Measurements from ENCODE around the gene PNPLA2.

The PNPLA2 gene

DNA sequence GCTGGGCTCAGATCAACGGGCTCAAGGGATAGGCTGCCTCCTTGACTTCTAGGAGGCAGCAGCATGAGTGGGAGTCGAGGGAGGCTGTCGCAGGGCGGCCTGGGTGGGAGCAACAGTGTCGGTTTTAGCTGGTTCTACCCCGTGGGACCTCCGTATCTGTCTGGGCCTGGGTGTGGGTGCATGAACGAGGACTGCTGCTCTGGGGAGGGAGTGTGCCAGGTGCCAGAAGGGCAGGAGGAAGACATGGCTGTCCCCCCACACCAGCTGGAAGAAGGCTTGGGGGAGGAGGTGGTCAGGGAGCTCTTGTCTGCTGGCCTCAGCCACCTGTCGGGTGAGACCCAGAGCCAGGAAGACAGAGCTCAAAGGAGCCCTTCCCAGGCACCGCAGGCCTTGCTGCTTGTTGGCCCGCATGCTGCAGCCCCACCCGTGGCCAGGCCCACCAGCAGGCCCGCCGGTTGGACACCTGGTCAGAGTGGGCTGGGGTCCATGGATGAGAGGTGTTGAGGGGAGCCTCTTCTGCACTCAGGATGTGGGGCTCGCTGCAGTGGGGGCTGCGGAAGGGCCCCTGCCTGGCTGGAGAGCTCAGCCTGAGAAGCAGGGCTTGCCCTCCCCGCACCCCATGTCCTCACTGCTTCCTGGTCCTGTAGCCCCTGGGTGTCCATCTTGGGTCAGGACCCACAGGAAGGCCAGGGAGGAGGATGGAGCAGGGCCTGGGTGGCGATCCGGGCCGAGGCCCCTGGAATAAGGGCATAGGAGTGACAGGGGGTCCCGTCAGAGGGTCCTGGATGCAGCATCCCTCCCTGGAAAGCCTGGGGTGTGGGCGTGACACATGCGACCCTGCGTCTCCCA is 32.3 kb upstream of the PNPLA2 start:
- DNase-seq, result no peak

DNA sequence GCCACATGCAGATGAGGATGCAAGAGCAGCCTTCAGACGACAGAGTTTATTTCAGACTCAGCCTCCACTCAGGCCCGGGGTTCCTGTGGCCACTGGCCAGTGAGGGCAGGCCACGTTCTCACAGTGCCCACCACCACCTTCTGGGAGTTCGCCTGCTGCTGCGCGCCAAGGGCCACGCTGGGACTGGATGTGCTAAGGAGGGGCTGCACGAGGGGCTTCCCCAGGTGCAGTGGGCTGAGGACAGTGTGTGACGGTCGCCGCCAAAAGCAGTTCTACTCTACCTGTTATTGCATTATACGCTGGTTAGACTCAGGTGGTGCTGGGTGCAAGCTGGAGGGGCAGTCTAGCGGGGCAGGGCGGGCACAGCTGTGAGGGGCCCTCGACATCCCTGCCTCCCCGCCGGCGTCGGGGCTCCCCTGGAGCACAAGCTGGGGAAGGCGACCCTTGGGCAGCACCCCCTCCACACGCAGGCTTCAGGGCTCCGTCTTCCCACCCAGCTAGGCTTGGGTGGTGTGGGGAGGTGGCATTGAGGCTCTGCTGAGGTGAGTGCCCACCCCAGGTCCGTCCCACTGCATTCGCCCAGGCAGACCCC is 31.5 kb upstream of the PNPLA2 start:
- DNase-seq, result no peak

DNA sequence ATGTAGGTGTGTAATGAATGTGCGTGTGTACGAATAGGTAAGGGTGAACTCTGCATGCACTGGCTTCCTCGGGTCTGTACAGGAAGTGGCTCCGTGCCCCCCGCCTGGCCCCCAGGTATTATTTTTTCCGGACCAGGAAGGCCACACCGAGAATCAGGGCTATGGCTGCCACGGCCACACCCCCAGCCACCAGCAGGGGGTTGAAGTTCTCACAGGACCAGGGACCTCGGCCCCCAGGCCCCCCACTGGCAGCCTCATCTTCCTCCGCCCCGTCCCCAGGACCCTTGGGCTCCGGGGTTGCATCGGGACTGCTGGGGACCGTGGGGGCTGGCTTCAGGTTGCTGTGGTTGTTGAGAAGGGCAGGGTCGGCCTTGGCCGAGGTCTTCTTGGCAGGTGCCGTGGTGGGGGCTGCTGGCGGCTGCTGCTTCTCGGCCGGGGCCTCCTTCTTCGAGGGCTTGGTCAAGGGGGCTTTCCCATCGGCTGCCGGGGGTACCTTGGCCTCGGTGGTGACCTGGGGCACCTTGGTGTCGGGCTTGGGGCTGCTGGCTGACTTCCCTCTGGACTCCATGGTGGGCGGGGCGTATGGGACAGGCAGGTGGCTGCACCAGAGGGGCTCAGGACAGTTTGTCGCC is 30.6 kb upstream of the PNPLA2 start:
- no peak for DNase-seq

DNA sequence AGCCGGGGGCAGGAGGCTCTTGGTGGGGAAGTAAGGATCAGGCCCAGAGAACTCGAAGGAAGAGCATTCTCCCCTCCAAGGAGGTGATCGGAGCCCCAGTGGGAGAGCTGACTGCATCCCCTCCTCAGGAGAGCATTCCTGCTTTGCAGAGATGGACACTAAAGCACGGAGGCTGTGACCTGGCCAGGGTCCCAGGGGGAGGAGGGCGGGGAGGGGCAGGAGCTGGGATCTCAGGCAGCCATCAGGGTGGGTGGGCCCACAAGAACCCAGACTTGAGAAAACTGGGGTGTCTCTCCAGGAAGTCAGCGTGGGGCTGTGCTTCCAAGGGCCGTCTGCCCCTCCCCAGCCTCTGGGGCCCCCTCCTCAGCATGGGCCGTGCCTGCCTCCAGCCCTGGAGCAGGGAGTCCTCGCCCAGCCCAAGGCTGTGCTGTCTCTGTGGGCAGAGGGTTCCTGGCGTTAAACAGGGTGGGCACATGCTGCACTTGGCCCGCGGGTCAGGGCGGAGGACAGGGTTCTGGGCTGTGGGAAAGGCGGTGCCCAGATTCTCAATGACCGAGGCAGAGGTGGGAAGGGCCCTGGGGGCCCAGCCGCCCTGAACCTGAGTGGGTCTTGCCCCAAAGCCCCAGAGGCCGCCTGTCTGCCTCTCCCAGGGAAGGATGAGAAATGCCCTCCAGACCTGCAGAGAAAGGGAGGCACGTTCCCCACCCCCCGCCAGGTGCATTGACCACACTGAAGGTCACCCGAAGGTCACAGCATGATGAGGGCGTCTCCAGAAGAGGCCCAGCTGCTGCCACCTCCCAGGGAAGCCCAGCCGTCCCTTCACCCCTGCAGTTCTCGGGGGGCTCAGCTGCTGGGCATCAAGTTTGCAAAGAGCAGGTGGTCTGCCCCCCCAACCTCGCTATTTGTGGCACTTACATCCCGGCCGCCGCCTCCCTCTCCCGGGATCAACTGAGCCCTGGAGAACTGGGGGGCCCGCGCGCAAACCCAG is 29.5 kb upstream of the PNPLA2 start:
- DNase-seq, result no peak

DNA sequence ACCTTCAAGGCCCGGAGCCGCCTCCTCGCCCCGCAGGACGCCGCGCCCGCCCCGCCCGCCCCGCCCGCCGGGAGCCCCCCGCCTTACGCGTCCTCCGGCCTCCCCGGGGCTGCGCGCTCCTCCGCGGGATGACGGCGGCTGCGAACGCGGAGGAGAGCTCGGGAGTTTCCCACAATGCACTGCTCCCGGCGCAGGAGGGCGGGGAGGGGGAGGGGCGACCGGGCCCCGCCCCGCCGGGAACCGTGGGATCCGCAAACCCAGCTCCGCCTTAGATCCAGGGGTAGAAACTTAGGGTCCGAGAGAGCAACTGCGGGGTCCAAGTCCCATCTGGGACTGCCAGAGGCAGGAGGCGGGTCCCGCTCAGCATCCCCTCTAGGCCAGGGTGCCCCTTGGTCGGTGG is 28.8 kb upstream of the PNPLA2 start, which contains the start of gene CEND1:
TSS of gene CEND1 (minus strand) at position 148 of the 400 bp plus-strand sequence. CDS start 1,514 bp downstream, outside the sequence.
- DNase-seq, result peak; percentile 49

DNA sequence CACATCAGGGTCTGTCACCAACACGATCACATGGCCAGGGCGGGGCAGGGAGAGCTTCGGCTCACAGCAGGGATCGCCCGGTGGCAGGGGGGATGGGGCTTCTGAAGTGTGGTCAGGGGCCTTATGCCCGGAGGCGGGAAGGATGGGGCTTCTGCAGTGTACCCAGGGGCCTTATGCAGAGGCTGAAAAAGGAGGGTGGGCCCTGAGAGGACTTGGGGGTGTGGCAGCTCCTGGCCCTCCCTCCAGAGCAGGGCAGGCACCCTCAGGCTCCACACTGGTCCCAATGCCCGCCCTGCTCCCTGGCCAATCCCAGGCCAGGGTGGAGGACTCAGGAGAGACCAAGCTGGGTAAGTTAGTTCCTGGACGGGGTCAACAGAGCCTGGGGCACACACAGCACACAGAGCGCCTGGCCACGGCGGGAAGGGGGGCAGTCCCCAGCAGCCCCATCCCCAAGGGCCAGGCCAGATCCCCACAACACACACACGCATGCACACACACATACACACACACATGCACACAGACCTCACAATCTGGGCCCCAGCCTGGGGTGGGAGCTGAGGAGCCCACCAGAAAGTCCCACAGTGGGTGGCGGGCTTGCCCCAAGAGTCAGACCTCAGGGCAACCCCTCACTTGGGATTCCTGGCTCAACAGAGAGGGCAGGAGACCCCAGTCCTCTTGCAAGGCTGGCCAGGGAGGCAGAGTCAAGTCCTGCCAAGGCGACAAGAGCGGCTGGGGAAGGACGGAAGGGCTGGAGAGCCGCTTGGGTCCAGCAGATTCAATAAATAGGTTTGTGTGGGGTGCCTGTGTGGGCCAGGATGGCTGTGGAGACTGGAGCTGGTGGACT is 27.8 kb upstream of the PNPLA2 start:
- no peak for DNase-seq

DNA sequence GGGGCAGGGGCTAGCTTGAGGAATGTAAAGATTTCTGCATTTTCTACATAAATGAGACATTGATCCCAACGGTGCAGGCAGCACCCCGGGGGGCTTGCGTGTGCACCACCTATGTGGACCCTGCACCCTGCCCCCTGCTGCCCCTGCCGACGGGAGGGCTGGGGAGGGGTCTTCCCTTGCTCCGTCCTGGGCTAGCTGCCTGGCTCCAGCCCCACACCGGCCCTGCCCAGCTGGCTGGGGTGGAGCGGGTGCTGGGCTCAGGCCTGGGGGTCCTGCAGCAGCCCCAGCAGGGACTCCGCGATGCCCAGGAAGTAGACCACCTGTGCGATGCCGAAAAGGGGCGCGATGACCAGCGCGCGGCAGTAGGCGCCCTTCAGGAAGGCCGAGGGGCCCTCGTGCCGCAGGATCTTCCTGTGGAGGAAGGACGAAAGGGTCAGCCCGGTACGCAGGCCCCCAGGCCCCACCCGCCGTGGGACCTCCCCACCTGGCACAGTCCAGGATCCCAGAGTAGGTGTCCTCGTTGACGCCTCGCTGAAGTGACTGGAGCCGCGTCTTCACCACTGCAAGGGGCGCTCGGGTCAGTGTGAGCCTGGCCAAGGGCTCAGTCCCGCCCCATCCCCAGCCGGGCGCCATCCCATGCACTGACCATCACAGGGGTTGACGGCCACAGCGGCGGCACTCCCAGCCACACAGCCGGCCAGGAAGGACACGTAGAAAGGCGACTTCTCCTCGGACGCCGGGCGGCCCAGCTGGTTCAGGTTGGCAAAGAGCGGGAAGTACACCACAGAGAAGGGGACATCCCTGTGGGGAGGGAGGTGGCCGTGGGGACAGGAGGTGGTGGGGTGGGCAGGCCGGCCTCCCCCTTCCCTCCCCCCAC is 26.8 kb upstream of the PNPLA2 start:
- no peak for DNase-seq

DNA sequence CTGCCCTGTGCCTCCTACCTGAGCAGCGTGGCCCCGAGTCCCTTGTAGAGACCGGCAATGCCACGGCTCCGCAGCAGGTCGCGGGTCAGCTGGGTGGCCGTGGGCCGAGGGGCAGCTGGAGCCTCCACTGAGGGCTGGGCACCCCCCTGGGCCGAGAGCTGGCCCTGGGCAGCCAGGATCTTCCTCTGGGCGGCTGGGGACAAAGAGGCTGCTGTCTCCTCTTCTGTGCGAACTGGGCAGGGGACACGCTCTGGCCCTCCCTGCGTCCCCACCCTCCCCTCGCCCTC is 26.2 kb upstream of the PNPLA2 start:
- no peak for DNase-seq

DNA sequence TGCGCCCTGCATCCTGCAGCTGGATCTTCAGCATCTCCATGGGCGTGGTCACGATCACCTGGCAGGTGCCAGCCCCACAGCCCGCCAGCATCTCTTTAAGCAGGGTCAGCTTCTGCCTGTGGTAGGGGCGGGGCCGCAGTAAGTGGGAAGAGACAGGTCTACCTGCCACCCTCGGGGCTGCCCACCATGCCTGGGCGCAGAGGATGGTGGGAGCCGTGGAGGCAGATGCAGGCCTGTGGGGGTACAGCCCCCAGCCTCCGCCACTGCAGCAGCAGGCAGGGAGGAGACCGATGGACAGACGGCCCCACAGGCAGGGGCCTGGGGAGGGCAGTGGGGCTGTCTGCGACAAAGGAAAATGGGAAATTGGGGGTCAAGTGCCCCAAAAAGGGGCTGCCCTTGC is 25.8 kb upstream of the PNPLA2 start:
- no peak for DNase-seq

DNA sequence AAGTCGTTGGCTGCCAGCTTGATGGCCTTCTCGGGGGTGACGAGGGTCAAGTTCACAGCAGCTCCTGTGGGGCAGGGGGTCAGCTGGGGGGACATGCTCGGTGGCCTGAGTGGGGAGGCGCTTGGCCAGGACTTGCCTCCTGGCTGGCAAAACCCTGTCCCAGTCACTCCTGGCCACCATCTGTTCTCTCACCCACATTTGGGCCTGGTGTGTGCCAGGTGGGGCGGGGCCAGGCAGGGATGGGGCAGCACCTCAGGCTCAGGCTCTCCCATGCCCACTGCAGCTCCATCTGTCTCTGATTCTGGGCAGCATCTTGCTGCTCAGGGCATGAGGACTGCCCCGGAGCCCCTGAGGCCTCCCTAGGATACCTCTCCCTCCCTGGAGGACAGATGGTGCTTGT is 25.2 kb upstream of the PNPLA2 start:
- no peak for DNase-seq

DNA sequence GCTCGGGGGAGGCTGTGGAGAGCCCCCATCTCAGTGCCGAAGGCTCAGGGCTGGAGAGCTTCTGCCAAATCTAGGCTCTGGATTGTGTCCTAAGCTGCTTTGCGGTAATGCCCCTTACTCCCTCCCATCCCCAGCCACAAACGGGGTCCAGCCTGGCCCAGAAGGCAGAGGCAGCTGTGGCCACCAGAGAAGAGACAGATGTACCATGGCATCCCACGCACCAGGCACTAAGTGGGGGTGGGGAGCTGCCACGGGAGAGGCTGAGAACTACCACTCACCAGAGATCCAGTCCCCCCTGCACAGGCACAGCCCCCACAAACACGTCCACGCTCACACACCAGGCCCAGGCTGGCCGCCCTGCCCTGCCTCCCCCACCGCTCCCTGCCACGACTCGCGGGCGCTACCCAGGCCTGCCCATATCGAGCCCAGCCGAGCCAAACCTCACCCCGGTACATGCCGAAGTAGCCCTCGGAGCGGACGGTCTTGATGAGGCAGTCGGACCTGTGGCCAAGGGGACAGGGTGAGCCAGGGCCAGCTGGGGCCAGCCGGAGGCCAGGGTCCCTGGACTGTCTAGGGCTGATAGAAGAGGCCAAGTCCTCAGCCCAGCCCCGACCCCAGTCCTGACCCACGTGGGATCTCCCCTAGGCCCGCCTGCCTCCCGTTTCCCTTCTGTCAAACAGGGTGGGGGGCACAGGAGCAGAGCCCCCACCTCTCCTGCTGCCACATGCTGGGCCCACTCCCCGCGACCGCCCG is 24.5 kb upstream of the PNPLA2 start:
- no peak for DNase-seq

DNA sequence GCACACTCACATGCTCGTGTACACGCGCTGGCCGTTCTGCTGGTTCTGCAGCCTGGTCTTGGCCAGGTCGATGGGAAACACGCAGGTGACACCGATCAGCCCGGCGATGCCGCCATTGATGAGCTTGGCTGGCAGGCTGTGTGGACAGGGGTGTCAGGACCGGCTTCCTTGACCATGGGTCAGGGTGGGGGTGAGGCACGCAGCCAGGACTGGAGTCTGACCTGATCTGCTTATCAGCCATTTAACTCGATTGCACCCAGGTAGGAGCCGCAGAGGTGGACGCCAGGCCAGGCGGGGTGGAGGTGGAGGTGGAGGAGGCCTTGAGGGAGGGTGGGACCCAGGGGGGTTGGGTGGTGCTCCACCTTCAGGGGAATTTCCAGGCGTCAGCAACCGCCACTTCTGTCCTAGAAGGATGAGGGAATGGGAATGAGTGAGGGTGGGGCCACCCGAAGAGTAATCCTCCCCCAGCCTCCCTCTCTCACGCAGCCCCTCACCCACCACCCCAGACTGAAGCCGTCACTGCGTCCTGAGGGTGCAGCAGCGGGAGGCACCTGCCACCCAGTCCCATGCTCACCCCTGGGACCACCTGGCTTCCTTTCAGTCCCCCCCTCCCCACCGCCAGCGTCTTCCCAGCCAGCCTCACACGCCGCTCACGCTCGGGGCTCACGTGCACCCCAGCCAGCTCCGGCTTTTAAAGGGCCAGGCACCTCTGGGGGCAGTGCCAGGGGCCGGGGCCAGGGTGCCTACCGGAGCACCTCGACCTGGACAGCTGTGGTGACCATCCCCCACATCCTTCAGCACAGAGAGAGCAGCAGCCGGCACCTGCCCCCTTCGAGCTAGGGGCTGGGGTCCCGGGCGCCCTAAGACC is 23.7 kb upstream of the PNPLA2 start:
- DNase-seq, result no peak

DNA sequence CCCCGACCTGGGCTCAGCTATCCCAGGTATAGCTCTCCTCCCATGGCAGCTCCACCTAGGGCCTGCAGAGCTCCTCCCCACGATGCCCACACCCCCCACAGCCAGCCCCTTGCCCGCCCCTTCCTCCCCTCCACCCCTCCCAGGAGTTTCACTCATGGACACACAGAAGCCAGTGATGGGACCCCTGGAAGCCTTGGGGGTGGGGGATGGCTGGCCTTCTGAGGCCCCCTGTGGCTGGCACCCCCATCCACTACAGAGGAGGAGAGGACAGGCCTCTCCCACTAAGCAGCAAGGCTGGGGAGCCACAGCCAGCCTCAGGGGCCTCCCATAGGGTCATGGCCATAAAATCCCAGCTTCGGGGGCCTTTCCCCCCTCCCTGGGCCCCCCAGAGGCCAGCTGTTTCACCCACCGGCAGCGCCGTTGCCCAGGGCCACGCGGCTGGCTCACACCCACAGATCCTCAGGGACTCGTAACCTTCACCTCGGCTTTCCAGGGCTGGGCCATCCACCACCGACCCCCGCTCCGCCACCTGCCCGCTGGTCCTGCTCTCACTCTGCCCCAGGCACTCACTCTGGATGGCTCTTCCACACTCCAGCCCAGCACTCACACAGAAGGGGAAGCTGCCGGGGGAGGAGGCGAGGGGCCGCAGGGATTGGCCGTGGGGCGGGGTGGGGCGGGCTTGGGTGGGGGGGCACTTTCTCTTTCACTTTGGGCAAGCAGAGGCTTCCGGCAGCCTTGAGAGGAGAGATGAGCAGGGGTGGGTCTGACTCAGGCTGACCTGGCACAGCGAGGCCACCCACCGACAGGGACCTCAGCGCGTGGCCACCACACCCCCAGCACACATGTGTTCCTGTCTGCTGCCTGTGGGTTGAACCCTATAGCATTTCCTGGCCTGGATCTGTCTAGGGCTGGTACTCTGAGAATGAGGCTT is 22.8 kb upstream of the PNPLA2 start:
- DNase-seq, result peak; percentile 87

DNA sequence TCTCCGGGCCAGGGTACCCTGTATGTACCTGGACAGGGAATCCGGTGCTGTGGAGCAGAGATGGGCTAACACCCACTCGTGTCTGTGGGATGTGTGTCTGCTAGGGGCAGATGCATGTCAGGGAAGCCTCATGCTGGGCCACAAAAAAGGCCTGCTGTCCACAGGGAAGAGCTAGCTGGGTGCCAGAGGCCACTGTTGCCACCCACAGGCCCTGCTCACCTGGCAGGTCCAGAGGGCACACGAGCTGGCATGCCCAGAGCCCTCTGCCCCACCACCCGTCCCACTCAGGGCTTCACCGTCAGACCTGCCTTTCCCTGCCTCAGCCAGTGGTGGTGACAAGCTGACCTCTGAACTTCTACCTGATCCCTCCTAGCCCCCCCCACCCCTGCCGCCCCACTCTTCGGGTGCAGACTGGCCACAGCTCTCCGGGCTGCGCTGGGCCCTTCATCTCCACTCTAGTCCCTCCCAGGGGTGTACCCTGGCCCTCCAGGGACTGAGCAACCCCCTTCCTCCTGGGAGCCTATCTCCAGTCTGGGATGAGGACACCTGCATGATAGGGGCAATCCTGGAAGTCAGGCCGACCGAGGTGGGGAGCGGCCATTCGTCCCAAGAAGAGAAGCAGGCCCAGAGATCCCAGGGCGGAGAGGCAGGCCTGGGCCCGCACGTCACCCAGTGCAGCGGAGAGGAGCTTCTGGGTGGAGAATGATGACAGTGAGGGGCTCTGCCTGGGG is 22.0 kb upstream of the PNPLA2 start:
- no peak for DNase-seq

DNA sequence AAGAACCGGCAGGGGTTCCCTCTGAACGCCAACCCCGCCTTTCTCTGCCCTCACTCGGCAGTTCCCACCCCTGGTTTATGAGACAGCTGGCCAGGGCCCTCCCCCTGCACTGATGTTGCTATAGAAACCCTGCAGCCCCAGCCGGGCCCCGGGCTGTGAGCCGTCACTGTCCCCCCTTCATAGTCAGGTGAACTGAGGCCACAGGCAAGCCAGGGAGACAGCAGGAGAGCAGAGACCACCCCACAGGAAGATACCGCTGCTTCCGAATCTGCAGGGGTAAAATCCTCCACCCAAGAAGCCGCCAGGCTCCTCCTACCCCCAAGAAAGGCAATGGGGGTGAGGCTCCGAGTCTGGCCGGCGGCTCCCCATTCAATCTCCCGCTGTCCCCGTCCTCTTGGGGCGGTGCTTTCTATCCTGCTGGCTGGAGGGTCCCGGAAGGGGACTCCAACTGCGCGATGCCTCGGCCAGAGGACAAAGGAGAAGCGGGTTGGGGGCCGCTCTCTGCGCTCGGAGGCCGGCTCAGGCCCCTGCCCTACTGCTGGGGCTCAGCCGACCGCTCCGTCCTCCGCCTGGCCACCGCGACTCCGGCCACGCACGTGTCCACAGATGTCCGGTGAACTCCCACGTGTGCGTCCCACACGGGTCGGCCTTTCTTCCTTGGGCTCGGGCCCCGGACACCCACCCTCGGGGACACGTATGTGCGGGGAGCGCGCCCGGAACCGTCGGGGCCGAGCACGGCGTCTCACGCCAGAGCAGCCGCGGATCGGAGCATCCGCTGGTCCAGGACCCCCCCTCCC is 21.2 kb upstream of the PNPLA2 start:
- peak; percentile 81 for DNase-seq

DNA sequence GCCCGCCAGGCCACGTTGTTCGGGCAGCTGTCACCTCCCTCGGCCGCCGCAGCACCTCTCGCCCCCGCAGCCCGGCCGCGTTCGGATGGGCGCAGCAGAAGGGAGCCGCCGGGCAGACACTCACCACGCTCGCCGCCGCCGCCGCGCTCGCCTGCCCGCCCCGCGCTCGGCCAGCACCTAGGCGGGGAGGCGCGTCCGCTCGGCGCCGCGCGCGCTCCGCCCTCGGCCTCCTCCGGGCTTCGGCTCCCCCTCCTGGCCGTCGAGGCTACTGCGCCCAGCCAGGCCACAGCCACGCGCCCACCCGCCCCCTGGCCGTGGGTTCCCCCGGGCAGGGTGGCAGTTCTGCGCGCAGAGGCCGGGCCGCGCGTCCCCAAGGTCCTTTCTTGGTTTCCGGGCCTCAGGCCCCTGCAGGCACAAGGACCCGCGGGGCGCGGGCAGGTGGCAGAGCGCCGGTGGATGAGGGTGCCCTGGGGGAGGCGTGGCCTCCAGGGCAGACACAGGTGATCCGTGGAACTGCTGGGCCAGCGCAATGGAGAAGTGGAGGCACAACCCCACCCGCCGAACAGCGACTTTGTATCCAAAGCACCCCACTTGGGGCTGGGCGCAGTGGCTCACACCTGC is 20.5 kb upstream of the PNPLA2 start, which contains the start of gene SLC25A22:
TSS of gene SLC25A22 (minus strand) at position 189 of the 621 bp plus-strand sequence. CDS start 3,275 bp downstream, outside the sequence.
- peak; percentile 76 for DNase-seq
